HEK293 (cell line): ENCODE results near the gene CENPC.

Source experiments
- CTCF ChIP-seq: fragments of 450-650 bp; formaldehyde crosslinking; IDR thresholded peaks from 2 replicates; pipeline ENCODE4 v1.5.1; 2016; ENCODE audit warnings: missing biosample characterization, missing genetic modification characterization
- TCF7L2 ChIP-seq: IDR thresholded peaks from 2 replicates; pipeline ENCODE4 v1.6.1; 2011; ENCODE audit warnings: low read depth, mild to moderate bottlenecking, inconsistent platforms, low read length, moderate library complexity, borderline replicate concordance
- ZBTB49 ChIP-seq: fragments of 450-650 bp; formaldehyde crosslinking; IDR thresholded peaks from 2 replicates; pipeline ENCODE4 v1.5.1; 2016; ENCODE audit warnings: missing biosample characterization, missing genetic modification characterization, low read depth
- ZBTB7A ChIP-seq: fragments of 450-650 bp; formaldehyde crosslinking; IDR thresholded peaks from 2 replicates; pipeline ENCODE4 v1.5.1; 2016; ENCODE audit warnings: low read depth, missing biosample characterization, missing genetic modification characterization
- ZNF24 ChIP-seq: fragments of 450-650 bp; formaldehyde crosslinking; IDR thresholded peaks from 2 replicates; pipeline ENCODE4 v1.5.1; 2016; ENCODE audit warnings: missing biosample characterization, missing genetic modification characterization
- ZNF324 ChIP-seq: fragments of 450-650 bp; formaldehyde crosslinking; IDR thresholded peaks from 2 replicates; pipeline ENCODE4 v1.5.1; 2016; ENCODE audit warnings: missing biosample characterization, missing genetic modification characterization
- ZNF335 ChIP-seq: fragments of 450-650 bp; formaldehyde crosslinking; conservative IDR thresholded peaks from 2 replicates; pipeline ENCODE4 v1.5.1; 2016; ENCODE audit warnings: missing biosample characterization, missing genetic modification characterization
- ZNF423 ChIP-seq: fragments of 450-650 bp; formaldehyde crosslinking; IDR thresholded peaks from 2 replicates; pipeline ENCODE4 v1.5.1; 2016; ENCODE audit warnings: missing biosample characterization, missing genetic modification characterization
- ZNF658 ChIP-seq: fragments of 450-650 bp; formaldehyde crosslinking; IDR thresholded peaks from 2 replicates; pipeline ENCODE4; 2016; ENCODE audit warnings: missing biosample characterization, missing genetic modification characterization
- ZNF692 ChIP-seq: fragments of 450-650 bp; formaldehyde crosslinking; IDR thresholded peaks from 2 replicates; pipeline ENCODE4 v1.5.1; 2016; ENCODE audit warnings: missing biosample characterization, missing genetic modification characterization

GRCh38 chr4:67531379-67531962 lies 13.8 kb downstream of the CENPC start:
- TF ChIP-seq ZNF423 (no peak), CTCF (tag by site-specific recombination) (no peak), TCF7L2 (no peak), ZNF692 (tag by site-specific recombination) (no peak), ZNF658 (tag by site-specific recombination) (no peak), ZNF24 (tag by site-specific recombination) (no peak), ZNF335 (tag by site-specific recombination) (no peak), ZBTB7A (tag by site-specific recombination) (no peak), ZBTB49 (no peak), ZNF324 (tag by site-specific recombination) (no peak)
